B cell (primary cell): ENCODE results near the gene CROT.
"Not testable (repeated sequence)": the region's sequence is repeated elsewhere in the genome, so short reads cannot be mapped to it uniquely, and the experiment has no call there.

ENCODE experiments used
- EZH2 ChIP-seq: IDR thresholded peaks from 2 replicates; pipeline ENCODE4 v1.6.1; 2012; ENCODE audit warnings: borderline replicate concordance, low read depth, mild to moderate bottlenecking, moderate library complexity, low read length; ENCODE audit not compliant: insufficient read depth, poor library complexity, severe bottlenecking
- TF ChIP-seq, protein P1 (sequence below): fragments of 200-600 bp; IDR thresholded peaks from one replicate; pipeline ENCODE4 v1.8.0; 2022; ENCODE audit warnings: antibody characterized with exemption, mild to moderate bottlenecking

GRCh38 chr7:87319154-87319581 lies 26.3 kb upstream of the CROT start:
- TF ChIP-seq, protein P1, sequence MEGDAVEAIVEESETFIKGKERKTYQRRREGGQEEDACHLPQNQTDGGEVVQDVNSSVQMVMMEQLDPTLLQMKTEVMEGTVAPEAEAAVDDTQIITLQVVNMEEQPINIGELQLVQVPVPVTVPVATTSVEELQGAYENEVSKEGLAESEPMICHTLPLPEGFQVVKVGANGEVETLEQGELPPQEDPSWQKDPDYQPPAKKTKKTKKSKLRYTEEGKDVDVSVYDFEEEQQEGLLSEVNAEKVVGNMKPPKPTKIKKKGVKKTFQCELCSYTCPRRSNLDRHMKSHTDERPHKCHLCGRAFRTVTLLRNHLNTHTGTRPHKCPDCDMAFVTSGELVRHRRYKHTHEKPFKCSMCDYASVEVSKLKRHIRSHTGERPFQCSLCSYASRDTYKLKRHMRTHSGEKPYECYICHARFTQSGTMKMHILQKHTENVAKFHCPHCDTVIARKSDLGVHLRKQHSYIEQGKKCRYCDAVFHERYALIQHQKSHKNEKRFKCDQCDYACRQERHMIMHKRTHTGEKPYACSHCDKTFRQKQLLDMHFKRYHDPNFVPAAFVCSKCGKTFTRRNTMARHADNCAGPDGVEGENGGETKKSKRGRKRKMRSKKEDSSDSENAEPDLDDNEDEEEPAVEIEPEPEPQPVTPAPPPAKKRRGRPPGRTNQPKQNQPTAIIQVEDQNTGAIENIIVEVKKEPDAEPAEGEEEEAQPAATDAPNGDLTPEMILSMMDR = not testable (repeated sequence)
- TF ChIP-seq EZH2 = not testable (repeated sequence)
